Stomach smooth muscle (tissue), 2 donors: Measurements from ENCODE around the gene PIGZ.
A peak's percentile ranks its signal among the peaks of the same experiment; 100 is the strongest.

Source experiments
- H3K27ac ChIP-seq: one replicate; pipeline ENCODE4 v1.7.0; 2013; ENCODE audit warnings: mild to moderate bottlenecking, low read length, inconsistent platforms
- H3K27me3 ChIP-seq, 2 donors: one replicate each; pipeline ENCODE4 v1.7.0; 2013; ENCODE audit warnings: low read length in 2 of 2; ENCODE audit not compliant: insufficient read depth in 2 of 2, control insufficient read depth in 1 of 2
- H3K36me3 ChIP-seq, 2 donors: one replicate each; pipeline ENCODE4 v1.7.0; 2013; ENCODE audit warnings: low read length in 2 of 2; ENCODE audit not compliant: control insufficient read depth in 2 of 2, insufficient read depth in 2 of 2
- H3K4me1 ChIP-seq: one replicate; pipeline ENCODE4 v1.7.0; 2013; ENCODE audit warnings: low read length; ENCODE audit not compliant: control insufficient read depth, insufficient read depth
- H3K4me3 ChIP-seq, 2 donors: one replicate each; pipeline ENCODE4 v1.7.0; 2013; ENCODE audit warnings: low read length in 2 of 2
- H3K9ac ChIP-seq, 2 donors: one replicate each; pipeline ENCODE4 v1.7.0; 2013; ENCODE audit warnings: low read length in 2 of 2, mild to moderate bottlenecking in 1 of 2
- H3K9me3 ChIP-seq, 2 donors: one replicate each; pipeline ENCODE4 v1.7.0; 2013; ENCODE audit warnings: low read length in 2 of 2; ENCODE audit not compliant: control insufficient read depth in 2 of 2
- donor health status: healthy.
- donor health status: Pancreatic carcinoma.

The PIGZ gene

DNA sequence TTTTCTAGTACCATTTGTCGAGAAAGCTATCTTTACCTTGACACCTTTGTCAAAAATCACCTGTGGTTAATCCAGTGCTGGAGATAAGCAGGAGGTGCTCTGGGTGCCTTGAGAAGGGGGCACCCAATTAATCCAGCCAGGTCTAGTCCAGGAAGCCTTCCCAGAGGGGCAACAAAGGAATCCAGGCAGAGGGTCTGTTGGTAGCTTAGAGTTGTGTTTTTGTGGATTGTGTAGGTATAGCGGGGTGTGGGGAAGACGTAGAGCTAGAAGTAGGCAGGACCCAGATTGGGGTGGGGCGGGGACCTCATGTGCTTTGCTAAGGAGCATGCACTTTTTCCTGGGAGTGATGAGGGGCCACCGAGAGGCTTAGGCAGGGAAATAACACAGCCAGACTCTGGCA lies 6.0 kb upstream of the PIGZ start:
- no peak overlapping the region for H3K9ac ChIP-seq
- H3K36me3 ChIP-seq: no peaks in the 10 kb centered on the region
- no peak overlapping the region for H3K27ac ChIP-seq
- no peak overlapping the region for H3K4me3 ChIP-seq
- H3K4me1 ChIP-seq: peaks cover 4% of the 10 kb centered on the region
- peaks cover 0 to 3% of the 10 kb centered on the region in 2 donors for H3K27me3 ChIP-seq
- no peaks in the 10 kb centered on the region for H3K9me3 ChIP-seq

DNA sequence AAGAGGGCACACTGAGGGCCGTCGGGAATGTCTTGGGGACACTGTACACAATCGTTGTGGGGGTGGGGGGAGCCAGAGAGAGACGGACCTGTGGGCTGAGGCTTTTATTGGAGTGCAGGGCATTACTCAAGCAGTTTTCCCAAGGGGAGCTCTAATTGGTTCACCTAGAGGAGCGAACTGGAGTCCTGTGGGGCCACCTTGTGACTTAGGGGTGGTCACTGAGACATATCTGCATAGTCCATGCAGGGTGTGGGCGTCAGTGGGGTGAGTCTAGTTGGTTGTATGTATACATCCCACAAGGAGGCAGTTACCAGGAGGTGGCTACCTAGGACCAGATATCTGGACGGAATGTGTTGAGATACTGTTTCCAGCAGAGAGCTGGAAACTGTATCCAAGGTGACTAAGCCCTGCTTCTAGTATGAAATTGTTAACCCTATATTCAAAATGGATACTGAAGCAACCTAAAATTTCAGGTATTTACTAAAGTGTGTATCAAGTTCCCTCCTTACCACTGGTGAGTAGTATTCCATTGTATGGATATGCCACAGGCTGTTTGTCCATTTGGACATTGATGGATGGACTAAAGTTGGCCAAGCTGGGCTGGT lies 2.6 kb upstream of the PIGZ start:
- Histone ChIP-seq H3K27ac (no peak overlapping the region), H3K9ac (no peak overlapping the region), H3K27me3 (no peaks in the 10 kb centered on the region), H3K4me3 (no peak overlapping the region), H3K4me1 (peaks cover 20% of the 10 kb centered on the region), H3K9me3 (no peaks in the 10 kb centered on the region), H3K36me3 (no peaks in the 10 kb centered on the region)

DNA sequence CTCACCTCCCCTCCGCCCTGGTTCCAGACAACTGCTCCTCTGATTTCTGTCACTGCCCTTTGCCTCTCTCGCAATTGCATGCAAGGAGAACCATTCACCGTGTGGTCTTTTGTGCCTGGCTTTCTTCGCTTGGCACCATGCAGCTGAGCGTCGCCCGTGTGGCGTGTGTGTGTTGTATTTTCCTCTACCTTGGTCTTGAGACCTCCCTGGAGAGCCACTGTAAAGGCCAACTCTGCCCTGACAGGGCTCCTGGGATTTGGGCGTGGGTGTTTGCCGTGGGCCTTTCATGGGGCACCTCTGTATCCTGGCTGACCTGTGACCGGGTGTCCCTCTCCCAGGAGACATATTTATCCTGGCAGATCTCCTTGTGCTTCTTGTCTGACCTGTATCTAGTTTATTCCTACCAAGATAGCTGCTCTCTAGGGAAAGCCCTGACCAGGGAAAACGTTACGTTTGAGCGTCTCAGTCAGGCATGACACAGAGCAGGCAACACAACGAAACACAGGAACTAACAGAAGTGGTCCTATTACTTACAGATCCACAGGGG lies 2.0 kb upstream of the PIGZ start:
- no peaks in the 10 kb centered on the region for H3K36me3 ChIP-seq
- H3K4me3 ChIP-seq: no peak overlapping the region
- no peaks in the 10 kb centered on the region for H3K27me3 ChIP-seq
- no peaks in the 10 kb centered on the region for H3K9me3 ChIP-seq
- no peak overlapping the region for H3K27ac ChIP-seq
- H3K9ac ChIP-seq: no peak overlapping the region
- peaks cover 20% of the 10 kb centered on the region for H3K4me1 ChIP-seq

DNA sequence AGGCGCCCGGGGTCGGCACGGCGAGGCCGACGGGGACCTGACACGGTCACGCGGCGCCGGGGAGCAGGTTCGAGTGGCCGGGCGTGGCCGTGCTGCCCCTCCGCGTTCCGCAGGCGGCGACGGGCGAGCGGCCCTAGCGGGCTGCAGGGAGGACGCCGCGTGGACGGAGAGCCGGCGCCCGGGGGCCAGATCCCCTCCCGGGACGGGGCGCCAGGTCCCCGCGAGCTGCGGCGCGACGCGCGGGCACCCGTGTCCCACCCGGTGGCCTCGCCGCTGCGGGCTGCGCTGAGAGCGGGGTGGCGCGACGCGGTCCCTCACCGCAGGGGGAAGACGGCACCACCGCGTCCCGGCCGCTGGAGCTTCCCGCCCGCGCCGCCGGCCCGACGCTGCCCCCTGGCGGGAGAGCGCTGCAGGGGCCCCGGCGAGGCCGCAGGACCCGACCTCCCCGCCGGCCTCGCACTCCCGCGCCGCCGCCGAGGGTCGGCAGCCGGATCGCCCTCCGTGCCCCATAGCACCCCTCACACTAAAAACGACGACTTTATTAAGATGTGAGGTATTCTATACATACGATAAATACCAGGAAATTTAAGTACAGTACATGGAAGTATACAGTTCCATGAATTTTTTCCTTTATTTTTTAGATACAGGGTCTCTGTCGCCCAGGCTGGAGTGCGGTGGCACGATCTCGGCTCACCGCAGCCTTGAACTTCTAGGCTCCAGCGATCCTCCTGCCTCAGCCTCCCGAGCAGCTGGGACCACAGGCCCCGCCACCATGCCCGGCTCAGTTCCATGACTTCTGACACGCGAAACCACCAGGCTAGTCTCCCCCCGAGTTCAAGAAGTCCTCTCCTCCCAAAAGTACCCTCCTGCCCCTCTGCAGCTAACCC lies 1.3 kb upstream of the PIGZ start:
- Histone ChIP-seq H3K27ac (no peak overlapping the region), H3K9ac (peak overlapping the region; percentile 29 to 55), H3K9me3 (no peaks in the 10 kb centered on the region), H3K27me3 (no peaks in the 10 kb centered on the region), H3K4me1 (peaks cover 20% of the 10 kb centered on the region), H3K36me3 (peaks cover 0 to 3% of the 10 kb centered on the region in 2 donors), H3K4me3 (peak overlapping the region; percentile 67 to 81)

DNA sequence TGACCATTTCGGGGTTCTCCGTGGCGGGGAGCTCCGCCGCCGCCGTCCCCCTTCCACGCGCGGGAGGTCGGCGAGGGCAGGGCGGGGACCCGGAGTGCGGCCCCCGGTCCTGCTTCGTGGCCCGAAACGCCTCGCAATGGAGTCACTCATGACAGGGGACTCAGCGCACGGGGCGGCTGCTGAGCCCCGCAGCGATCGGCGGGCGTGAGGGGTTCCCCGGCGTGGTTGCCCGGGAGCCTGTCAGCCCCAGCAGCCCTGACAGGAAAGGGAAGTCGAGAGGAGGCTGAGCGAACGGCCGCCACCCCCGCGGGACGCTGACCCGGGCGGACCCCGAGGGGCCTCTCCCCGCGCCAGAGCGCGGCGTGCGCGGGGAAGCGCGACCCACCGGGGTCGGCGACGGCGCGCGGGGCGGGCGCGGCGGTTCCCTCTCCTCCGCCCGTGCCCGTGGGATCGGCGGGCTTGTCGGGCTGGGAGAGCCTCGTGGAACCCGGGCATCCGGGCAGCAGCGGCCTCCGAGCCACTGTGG lies 564 bp upstream of the PIGZ start:
- peaks cover 0 to 3% of the 10 kb centered on the region in 2 donors for H3K36me3 ChIP-seq
- peaks cover 20% of the 10 kb centered on the region for H3K4me1 ChIP-seq
- peak overlapping the region; percentile 67 to 81 for H3K4me3 ChIP-seq
- no peak overlapping the region for H3K27ac ChIP-seq
- H3K27me3 ChIP-seq: no peaks in the 10 kb centered on the region
- peak overlapping the region; percentile 55 to 58 for H3K9ac ChIP-seq
- no peaks in the 10 kb centered on the region for H3K9me3 ChIP-seq

DNA sequence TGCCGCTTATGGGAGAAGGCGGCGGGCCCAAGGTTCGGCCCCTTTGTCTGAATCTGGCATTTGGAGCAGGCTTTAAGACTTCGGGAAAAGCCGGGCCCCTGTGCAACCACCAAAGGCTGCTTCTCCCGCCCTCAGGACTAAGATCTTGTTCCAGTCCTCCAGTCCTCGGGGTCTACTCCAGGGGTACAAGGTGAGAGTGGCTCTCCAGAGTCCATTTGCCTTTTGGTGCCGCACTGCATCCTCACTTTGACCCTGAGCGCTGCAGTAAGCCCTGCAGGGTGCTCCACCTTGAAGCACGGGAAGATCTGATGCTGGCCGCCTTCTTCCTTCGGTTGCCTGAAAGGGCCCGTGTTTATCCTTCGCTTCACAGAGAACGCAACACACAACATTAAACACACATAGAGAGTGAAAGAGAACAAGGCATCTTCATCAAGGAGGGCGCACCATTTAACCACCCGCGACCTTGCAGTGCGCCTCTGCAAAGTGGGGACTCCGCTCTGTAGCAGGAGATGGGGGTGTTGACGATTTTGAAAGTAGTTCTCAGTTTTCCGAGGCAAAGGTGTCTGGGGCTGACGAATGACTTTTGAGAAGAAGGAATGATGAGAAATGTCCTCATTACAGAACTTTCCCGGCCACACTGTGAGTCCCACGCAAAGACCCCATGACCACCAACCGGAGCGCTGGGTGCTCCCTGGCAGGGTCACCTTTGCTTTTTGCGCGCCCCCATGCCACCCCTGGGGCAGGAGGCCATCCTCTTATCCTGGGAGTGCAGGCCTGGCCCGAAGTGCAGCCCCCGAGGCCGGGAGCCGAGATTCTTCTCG lies 1.0 kb downstream of the PIGZ start:
- H3K27ac ChIP-seq: no peak overlapping the region
- H3K9ac ChIP-seq: peak overlapping the region; percentile 60 to 71
- H3K27me3 ChIP-seq: no peaks in the 10 kb centered on the region
- peak overlapping the region; percentile 69 to 81 for H3K4me3 ChIP-seq
- H3K9me3 ChIP-seq: no peaks in the 10 kb centered on the region
- peaks cover 20% of the 10 kb centered on the region for H3K4me1 ChIP-seq
- peaks cover 0 to 3% of the 10 kb centered on the region in 2 donors for H3K36me3 ChIP-seq

DNA sequence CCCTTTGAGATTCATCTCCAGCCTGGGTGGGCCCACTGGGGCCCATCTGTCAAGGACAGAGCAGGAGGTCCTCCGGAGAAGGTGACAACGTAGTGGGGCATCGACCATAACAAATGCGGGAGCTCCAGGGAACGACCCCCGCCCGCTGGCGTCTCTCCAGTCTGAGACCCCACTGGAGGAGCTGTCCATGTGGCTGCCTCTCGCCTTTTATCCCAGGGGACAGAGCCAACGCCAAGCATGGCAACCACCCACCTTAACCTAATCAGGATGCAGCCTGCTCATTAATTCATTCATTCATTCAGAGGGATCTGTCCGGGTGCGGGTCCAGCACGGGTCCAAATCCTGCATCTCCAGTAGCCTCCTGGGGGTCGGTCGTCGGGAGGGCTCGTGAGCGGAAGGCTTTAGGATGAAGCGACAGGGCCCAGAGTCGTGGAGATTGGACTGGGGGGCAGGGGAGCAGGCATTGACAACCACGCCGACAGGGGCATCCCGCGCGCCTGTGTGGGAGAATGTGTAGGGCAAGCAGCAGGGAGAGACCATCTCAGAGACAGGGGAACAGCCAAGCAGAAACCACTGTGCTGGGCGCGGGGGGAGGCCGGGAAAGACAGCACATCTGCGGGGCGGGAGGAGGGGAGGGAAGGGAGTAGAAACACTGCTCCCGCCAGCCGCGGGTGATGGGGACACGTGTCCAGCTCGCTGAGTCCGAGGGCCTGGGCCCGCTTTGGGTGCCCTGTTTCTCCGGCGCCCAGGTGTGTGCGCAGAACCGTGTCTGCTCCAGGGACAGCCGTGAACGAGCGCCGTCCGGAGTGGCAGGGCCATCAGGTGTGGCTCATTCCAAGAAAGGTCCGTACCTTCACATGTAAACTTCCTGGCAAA lies 1.9 kb downstream of the PIGZ start:
- H3K4me1 ChIP-seq: peaks cover 20% of the 10 kb centered on the region
- H3K27me3 ChIP-seq: no peaks in the 10 kb centered on the region
- no peaks in the 10 kb centered on the region for H3K9me3 ChIP-seq
- no peak overlapping the region for H3K4me3 ChIP-seq
- H3K27ac ChIP-seq: no peak overlapping the region
- no peak overlapping the region for H3K9ac ChIP-seq
- peaks cover 0 to 3% of the 10 kb centered on the region in 2 donors for H3K36me3 ChIP-seq

DNA sequence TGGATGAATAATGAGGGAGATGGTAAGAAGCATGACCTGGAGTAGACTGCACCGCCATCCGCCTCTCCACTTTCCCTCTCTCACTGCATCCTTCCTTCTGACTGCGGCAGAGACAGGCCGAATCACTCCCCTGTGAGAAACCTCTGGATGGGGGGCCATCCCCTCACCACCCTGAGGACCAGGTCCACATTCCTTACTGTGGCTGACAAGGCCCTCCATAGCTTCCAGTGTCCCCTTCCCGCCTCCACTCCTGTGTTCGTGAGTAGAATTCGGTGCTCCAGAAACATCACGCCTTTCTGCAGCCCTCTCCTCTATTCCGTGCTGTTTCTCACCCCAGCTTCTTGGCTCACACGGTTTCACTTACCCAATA lies 2.8 kb downstream of the PIGZ start:
- Histone ChIP-seq H3K27me3 (no peaks in the 10 kb centered on the region), H3K4me3 (no peak overlapping the region), H3K36me3 (peaks cover 0 to 5% of the 10 kb centered on the region in 2 donors), H3K27ac (no peak overlapping the region), H3K9ac (no peak overlapping the region), H3K4me1 (peaks cover 20% of the 10 kb centered on the region), H3K9me3 (no peaks in the 10 kb centered on the region)

DNA sequence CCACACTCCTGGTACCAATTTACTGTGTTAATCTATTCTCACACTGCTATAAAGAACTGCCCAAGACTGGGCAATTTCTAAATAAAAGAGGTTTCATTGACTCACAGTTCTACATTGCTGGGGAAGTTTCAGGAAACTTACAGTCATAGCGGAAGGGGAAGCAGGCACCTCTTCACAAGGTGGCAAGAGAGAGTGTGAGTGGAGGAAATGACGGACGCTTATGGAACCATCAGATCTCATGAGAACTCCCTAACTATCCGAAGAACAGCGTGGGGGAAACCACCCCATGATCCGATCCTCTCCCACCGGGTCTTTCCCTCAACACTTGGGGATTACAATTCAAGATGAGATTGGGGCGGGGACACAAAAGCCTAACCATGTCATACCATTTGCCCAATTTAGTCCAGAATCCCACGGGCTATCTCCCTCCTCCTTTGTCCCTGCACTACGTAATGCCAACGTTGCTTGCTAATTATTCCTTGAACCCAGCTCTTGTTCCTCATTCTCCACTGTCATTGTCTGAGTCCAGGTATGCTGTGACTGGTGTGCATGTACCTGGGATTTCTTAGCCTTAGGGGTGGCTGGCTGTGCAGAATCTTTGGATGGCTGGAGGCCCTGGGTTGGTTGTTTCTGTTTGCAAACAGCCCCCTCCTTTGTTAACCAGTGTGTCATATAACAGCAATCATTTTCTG lies 3.4 kb downstream of the PIGZ start:
- Histone ChIP-seq H3K27ac (no peak overlapping the region), H3K4me1 (peaks cover 19% of the 10 kb centered on the region), H3K9me3 (no peaks in the 10 kb centered on the region), H3K27me3 (no peaks in the 10 kb centered on the region), H3K36me3 (peaks cover 0 to 5% of the 10 kb centered on the region in 2 donors), H3K4me3 (no peak overlapping the region), H3K9ac (no peak overlapping the region)
